CD4-positive, alpha-beta T cell (primary cell): ENCODE measurements around the gene ZNF831. TPM values are rescaled to one million over a fixed set of nuclear protein-coding genes. Genes with fewer than 3 reads are reported as not detected.

Source experiments
- ATAC-seq: fragments of 200-7000 bp; cut with Tn5 transposase; one replicate; pipeline ENCODE4 v1.10.0; 2022; ENCODE audit warnings: mild to moderate bottlenecking; ENCODE audit not compliant: poor library complexity
- CTCF ChIA-PET: fragments of 350-600 bp; sonication (Branson Sonifier 250); formaldehyde crosslinking; loops from one replicate; lab custom pipeline; 2021; ENCODE audit warnings: antibody characterized with exemption, inconsistent platforms; lab: Charles Lee
- POLR2A ChIA-PET: fragments of 350-600 bp; sonication (Branson Sonifier 250); formaldehyde crosslinking; loops from one replicate; lab custom pipeline; 2021; ENCODE audit warnings: antibody characterized with exemption, inconsistent platforms; lab: Charles Lee
- DNase-seq, 14 experiments: peaks; one replicate each; pipeline ENCODE4 v3.0.0-alpha.2; 2013 to 2020; ENCODE audit warnings: mixed read lengths in 2 of 14
- H3K27ac ChIP-seq, 2 donors: one replicate each; pipeline versions ENCODE4 v1.5.1 to v1.7.0; 2013; ENCODE audit warnings: low read length in 2 of 2, low read depth in 1 of 2, mild to moderate bottlenecking in 1 of 2
- H3K27me3 ChIP-seq, 2 experiments: 1 replicate in 1 of 2; 2 replicates in 1 of 2; pipeline versions ENCODE4 v1.6.1 to v1.7.0; 2013; ENCODE audit warnings: low read length in 2 of 2, control low read depth in 1 of 2, mild to moderate bottlenecking in 1 of 2, moderate library complexity in 1 of 2; ENCODE audit not compliant: insufficient read depth in 2 of 2, control insufficient read depth in 1 of 2
- H3K36me3 ChIP-seq: one replicate; pipeline ENCODE4 v1.6.1; 2013; ENCODE audit warnings: low read length, control low read depth; ENCODE audit not compliant: insufficient read depth
- H3K4me1 ChIP-seq: one replicate; pipeline ENCODE4 v1.6.1; 2013; ENCODE audit warnings: low read length, control low read depth; ENCODE audit not compliant: insufficient read depth
- H3K4me3 ChIP-seq: one replicate; pipeline ENCODE4 v1.5.1; 2013; ENCODE audit warnings: mild to moderate bottlenecking, low read length, moderate library complexity
- H3K9me3 ChIP-seq, 2 experiments: 1 replicate in 1 of 2; 2 replicates in 1 of 2; pipeline versions ENCODE4 v1.6.1 to v1.7.0; 2013; ENCODE audit warnings: low read length in 2 of 2, mild to moderate bottlenecking in 2 of 2, control low read depth in 1 of 2, moderate library complexity in 1 of 2; ENCODE audit not compliant: control insufficient read depth in 1 of 2, insufficient read depth in 1 of 2
- H3K27ac Mint-ChIP-seq: one replicate; pipeline ENCODE4 v1.8.0; 2020; ENCODE audit warnings: mixed read lengths
- H3K27me3 Mint-ChIP-seq: one replicate; pipeline ENCODE4 v1.8.0; 2021; ENCODE audit warnings: mixed read lengths
- H3K36me3 Mint-ChIP-seq: one replicate; pipeline ENCODE4 v1.8.0; 2021; ENCODE audit warnings: low read depth, mixed read lengths
- H3K4me1 Mint-ChIP-seq: one replicate; pipeline ENCODE4 v1.8.0; 2021; ENCODE audit warnings: low read depth, mixed read lengths
- H3K4me3 Mint-ChIP-seq: one replicate; pipeline ENCODE4 v1.8.0; 2020; ENCODE audit warnings: mild to moderate bottlenecking, mixed read lengths
- H3K9me3 Mint-ChIP-seq: one replicate; pipeline ENCODE4 v1.8.0; 2020; ENCODE audit warnings: mixed read lengths
- intact Hi-C, 2 experiments: fragments of 100-400 bp; cut with DNase I in 1 of 2; cut with micrococcal nuclease in 1 of 2; formaldehyde crosslinking; loops; one replicate each; pipeline versions ENCODE4 v1.15.1 to v1.9.0; 2023 to 2025; cut with DNase I, micrococcal nuclease
- total RNA-seq, 174 experiments: library from RNA in 2 of 174; stranded (reverse) in 2 of 174; gene quantifications; one replicate each; pipeline ENCODE4 v1.2.3 and lab custom pipeline; 2021 to 2026
- TF ChIP-seq, protein P1 (sequence below): fragments of 200-600 bp; IDR thresholded peaks from one replicate; pipeline ENCODE4 v1.8.0; 2022; ENCODE audit warnings: antibody characterized with exemption, mild to moderate bottlenecking

ZNF831 gene
- total RNA-seq, 2 experiments from 2014 or later: 24.9 to 25.9 TPM

DNA sequence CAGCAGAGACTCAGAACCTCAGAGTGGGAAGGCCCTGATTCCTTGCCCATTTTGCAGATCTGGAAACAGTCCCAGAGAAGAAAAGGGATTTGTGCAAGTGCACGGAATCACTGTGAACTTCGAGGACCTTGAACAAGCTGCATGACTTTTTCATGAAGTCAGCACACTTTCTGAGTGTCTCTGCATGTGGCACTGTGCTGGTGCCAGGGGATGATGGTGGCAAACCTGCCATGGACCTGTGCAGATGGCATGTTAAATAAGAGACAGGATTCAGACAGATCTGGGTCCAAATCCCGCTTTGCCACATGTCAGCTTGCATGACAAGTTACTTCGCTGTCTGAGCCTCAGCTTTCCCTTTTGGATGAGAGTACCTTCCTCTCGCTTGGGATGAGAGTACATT is 26.8 kb downstream of the ZNF831 start:
- peak overlapping the region; percentile 33 for H3K27ac Mint-ChIP-seq
- POLR2A ChIA-PET: interaction anchor here (0.8 kb wide), 1 partner anchor 68 kb away, joined by 3 read pairs; no protein-coding TSS in a partner anchor

DNA sequence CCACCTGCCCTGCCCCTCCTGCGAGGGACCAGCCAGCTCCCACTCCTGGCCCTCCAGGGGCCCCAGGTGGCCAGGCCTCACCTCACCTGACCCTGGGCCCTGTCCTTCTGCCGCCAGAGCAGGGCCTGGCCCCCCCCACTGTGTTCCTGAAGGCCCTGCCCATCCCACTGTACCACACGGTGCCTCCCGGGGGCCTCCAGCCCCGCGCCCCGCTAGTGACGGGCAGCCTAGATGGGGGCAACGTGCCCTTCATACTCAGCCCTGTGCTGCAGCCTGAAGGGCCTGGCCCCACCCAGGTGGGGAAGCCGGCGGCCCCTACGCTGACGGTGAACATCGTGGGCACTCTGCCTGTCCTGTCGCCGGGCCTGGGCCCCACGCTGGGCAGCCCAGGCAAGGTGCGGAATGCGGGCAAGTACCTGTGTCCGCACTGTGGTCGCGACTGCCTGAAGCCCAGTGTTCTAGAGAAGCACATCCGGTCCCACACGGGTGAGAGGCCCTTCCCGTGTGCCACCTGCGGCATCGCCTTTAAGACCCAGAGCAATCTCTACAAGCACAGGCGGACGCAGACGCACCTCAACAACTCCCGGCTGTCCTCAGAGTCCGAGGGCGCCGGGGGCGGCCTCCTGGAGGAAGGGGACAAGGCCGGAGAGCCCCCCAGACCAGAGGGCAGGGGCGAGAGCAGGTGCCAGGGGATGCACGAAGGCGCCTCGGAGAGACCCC is 27.6 kb downstream of the ZNF831 start:
- peak overlapping the region; percentile 33 for H3K27ac Mint-ChIP-seq
- Histone ChIP-seq H3K4me1 (no peaks in the 10 kb centered on the region), H3K9me3 (no peaks in the 10 kb centered on the region), H3K27ac (no peak overlapping the region), H3K36me3 (peaks cover 34% of the 10 kb centered on the region), H3K27me3 (no peaks in the 10 kb centered on the region), H3K4me3 (no peak overlapping the region)
- ChIA-PET CTCF (no interaction called here), POLR2A (interaction anchor here (0.8 kb wide), 1 partner anchor 68 kb away, joined by 3 read pairs; no protein-coding TSS in a partner anchor)
- no peaks in the 10 kb centered on the region for H3K9me3 Mint-ChIP-seq
- H3K4me3 Mint-ChIP-seq: no peak overlapping the region
- H3K27me3 Mint-ChIP-seq: no peaks in the 10 kb centered on the region
- H3K4me1 Mint-ChIP-seq: peaks cover 14% of the 10 kb centered on the region
- no peak for DNase-seq
- no peak for ATAC-seq
- H3K36me3 Mint-ChIP-seq: peaks cover 45% of the 10 kb centered on the region
- intact Hi-C loops: no loop called here
- TF ChIP-seq, protein P1, sequence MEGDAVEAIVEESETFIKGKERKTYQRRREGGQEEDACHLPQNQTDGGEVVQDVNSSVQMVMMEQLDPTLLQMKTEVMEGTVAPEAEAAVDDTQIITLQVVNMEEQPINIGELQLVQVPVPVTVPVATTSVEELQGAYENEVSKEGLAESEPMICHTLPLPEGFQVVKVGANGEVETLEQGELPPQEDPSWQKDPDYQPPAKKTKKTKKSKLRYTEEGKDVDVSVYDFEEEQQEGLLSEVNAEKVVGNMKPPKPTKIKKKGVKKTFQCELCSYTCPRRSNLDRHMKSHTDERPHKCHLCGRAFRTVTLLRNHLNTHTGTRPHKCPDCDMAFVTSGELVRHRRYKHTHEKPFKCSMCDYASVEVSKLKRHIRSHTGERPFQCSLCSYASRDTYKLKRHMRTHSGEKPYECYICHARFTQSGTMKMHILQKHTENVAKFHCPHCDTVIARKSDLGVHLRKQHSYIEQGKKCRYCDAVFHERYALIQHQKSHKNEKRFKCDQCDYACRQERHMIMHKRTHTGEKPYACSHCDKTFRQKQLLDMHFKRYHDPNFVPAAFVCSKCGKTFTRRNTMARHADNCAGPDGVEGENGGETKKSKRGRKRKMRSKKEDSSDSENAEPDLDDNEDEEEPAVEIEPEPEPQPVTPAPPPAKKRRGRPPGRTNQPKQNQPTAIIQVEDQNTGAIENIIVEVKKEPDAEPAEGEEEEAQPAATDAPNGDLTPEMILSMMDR: no peak

More for the DNA sequence above, 26.8 kb downstream of the ZNF831 start:
- Histone ChIP-seq H3K36me3 (peaks cover 39% of the 10 kb centered on the region), H3K4me1 (peaks cover under 1% of the 10 kb centered on the region), H3K27ac (no peak overlapping the region), H3K9me3 (no peaks in the 10 kb centered on the region), H3K27me3 (no peaks in the 10 kb centered on the region), H3K4me3 (no peak overlapping the region)
- peaks cover 44% of the 10 kb centered on the region for H3K36me3 Mint-ChIP-seq
- H3K9me3 Mint-ChIP-seq: no peaks in the 10 kb centered on the region
- no peaks in the 10 kb centered on the region for H3K27me3 Mint-ChIP-seq
- no peak for DNase-seq
- CTCF ChIA-PET: interaction anchor here (1.4 to 2.6 kb wide), 2 partner anchors 17 to 103 kb away, joined by 6 to 8 read pairs; no protein-coding TSS in a partner anchor
- intact Hi-C loops: no loop called here
- peaks cover 14% of the 10 kb centered on the region for H3K4me1 Mint-ChIP-seq
- ATAC-seq: no peak
- TF ChIP-seq, protein P1: no peak
- H3K4me3 Mint-ChIP-seq: no peak overlapping the region

DNA sequence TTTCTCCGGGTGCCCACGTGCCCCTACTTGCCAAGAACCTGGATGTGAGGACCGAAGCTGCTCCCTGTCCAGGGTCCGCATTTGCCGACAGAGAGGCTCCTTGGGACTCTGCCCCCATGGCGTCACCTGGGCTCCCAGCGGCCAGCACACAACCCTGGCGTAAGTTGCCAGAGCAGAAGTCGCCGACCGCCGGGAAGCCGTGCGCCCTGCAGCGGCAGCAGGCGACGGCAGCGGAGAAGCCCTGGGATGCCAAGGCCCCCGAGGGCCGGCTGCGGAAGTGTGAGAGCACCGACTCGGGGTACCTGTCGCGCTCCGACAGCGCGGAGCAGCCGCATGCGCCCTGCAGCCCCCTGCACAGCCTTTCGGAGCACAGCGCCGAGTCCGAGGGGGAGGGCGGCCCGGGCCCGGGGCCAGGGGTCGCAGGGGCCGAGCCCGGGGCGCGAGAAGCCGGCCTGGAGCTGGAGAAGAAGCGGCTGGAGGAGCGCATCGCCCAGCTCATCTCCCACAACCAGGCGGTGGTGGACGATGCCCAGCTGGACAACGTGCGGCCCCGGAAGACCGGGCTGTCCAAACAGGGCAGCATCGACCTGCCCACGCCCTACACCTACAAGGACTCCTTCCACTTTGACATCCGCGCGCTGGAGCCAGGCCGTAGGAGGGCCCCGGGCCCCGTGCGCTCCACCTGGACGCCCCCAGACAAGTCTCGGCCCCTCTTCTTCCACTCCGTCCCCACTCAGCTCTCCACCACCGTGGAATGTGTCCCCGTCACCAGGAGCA is 28.3 kb downstream of the ZNF831 start:
- intact Hi-C loops: no loop called here
- Histone ChIP-seq H3K4me3 (no peak overlapping the region), H3K4me1 (no peaks in the 10 kb centered on the region), H3K9me3 (no peaks in the 10 kb centered on the region), H3K36me3 (peaks cover 33% of the 10 kb centered on the region), H3K27me3 (no peaks in the 10 kb centered on the region), H3K27ac (no peak overlapping the region)
- DNase-seq (no peak), ATAC-seq (no peak)
- TF ChIP-seq, protein P1: no peak
- Mint-ChIP-seq H3K27me3 (no peaks in the 10 kb centered on the region), H3K36me3 (peaks cover 45% of the 10 kb centered on the region), H3K4me1 (peaks cover 14% of the 10 kb centered on the region), H3K4me3 (no peak overlapping the region), H3K9me3 (no peaks in the 10 kb centered on the region), H3K27ac (no peak overlapping the region)
- ChIA-PET POLR2A (interaction anchor here (0.7 kb wide), 1 partner anchor 22 kb away, joined by 3 read pairs; no protein-coding TSS in a partner anchor), CTCF (no interaction called here)
